H9 (cell line): ENCODE results near the gene UBE2B. TPM values are rescaled to one million over a fixed set of nuclear protein-coding genes. Genes with fewer than 3 reads are reported as not detected.

Experiments
- DNase-seq: peaks from one replicate; pipeline ENCODE4 v3.0.0-alpha.2; 2017
- H2AFZ ChIP-seq: one replicate; pipeline ENCODE4 v1.6.1; 2013; ENCODE audit warnings: mild to moderate bottlenecking, low read length, control low read depth, moderate library complexity
- H2AK5ac ChIP-seq: 2 replicates; pipeline ENCODE4 v1.6.1; 2013; ENCODE audit warnings: low read length, control low read depth, mixed read lengths; ENCODE audit not compliant: insufficient read length
- H2BK120ac ChIP-seq: one replicate; pipeline ENCODE4 v1.6.1; 2013; ENCODE audit warnings: low read depth, mild to moderate bottlenecking, low read length, control low read depth, inconsistent platforms; ENCODE audit not compliant: poor library complexity, severe bottlenecking
- H2BK12ac ChIP-seq: 2 replicates; pipeline ENCODE4 v1.6.1; 2013; ENCODE audit warnings: low read length, control low read depth, mixed read lengths, low read depth; ENCODE audit not compliant: insufficient read length
- H2BK15ac ChIP-seq: 2 replicates; pipeline ENCODE4 v1.6.1; 2013; ENCODE audit warnings: low read depth, low read length, control low read depth
- H2BK20ac ChIP-seq: one replicate; pipeline ENCODE4 v1.6.1; 2013; ENCODE audit warnings: low read depth, mild to moderate bottlenecking, low read length, control low read depth, inconsistent platforms; ENCODE audit not compliant: poor library complexity, severe bottlenecking
- H2BK5ac ChIP-seq: 2 replicates; pipeline ENCODE4 v1.6.1; 2013; ENCODE audit warnings: low read length, control low read depth, mixed read lengths; ENCODE audit not compliant: insufficient read length
- H3K14ac ChIP-seq: 2 replicates; pipeline ENCODE4 v1.6.1; 2013; ENCODE audit warnings: low read length, control low read depth; ENCODE audit not compliant: insufficient read depth
- H3K18ac ChIP-seq: 2 replicates; pipeline ENCODE4 v1.6.1; 2013; ENCODE audit warnings: low read depth, mild to moderate bottlenecking, mixed read lengths, low read length, control low read depth; ENCODE audit not compliant: insufficient read length
- H3K23ac ChIP-seq: 2 replicates; pipeline ENCODE4 v1.6.1; 2013; ENCODE audit warnings: low read length, control low read depth, mixed read lengths, low read depth; ENCODE audit not compliant: insufficient read length
- H3K23me2 ChIP-seq: 2 replicates; pipeline ENCODE4 v1.6.1; 2013; ENCODE audit warnings: low read depth, mild to moderate bottlenecking, mixed read lengths, low read length, control low read depth; ENCODE audit not compliant: insufficient read length, poor library complexity, severe bottlenecking
- H3K27ac ChIP-seq: 2 replicates; pipeline ENCODE4 v1.5.1; 2013; ENCODE audit warnings: low read length, control low read depth, mixed read lengths, low read depth; ENCODE audit not compliant: insufficient read length
- H3K27me3 ChIP-seq: 2 replicates; pipeline ENCODE4 v1.6.1; 2013; ENCODE audit warnings: low read length, control low read depth, inconsistent platforms; ENCODE audit not compliant: insufficient read depth
- H3K4ac ChIP-seq: 2 replicates; pipeline ENCODE4 v1.6.1; 2013; ENCODE audit warnings: low read depth, mild to moderate bottlenecking, control low read depth, inconsistent platforms, low read length, moderate library complexity
- H3K4me1 ChIP-seq: 2 replicates; pipeline ENCODE4 v1.6.1; 2013; ENCODE audit warnings: low read length, control low read depth, inconsistent platforms; ENCODE audit not compliant: insufficient read depth
- H3K4me2 ChIP-seq: 2 replicates; pipeline ENCODE4 v1.6.1; 2013; ENCODE audit warnings: low read length, control low read depth, mixed read lengths; ENCODE audit not compliant: insufficient read length, insufficient read depth
- H3K56ac ChIP-seq: 2 replicates; pipeline ENCODE4 v1.6.1; 2013; ENCODE audit warnings: low read depth, mild to moderate bottlenecking, mixed read lengths, low read length, control low read depth; ENCODE audit not compliant: insufficient read length
- H3K79me1 ChIP-seq: 2 replicates; pipeline ENCODE4 v1.6.1; 2013; ENCODE audit warnings: low read depth, mild to moderate bottlenecking, moderate library complexity, low read length, control low read depth, inconsistent platforms; ENCODE audit not compliant: insufficient read depth, poor library complexity, severe bottlenecking
- H3K79me2 ChIP-seq: 2 replicates; pipeline ENCODE4 v1.6.1; 2013; ENCODE audit warnings: low read length, control low read depth, inconsistent platforms; ENCODE audit not compliant: insufficient read depth
- H3K9ac ChIP-seq: 2 replicates; pipeline ENCODE4 v1.6.1; 2013; ENCODE audit warnings: low read length, control low read depth, mixed read lengths; ENCODE audit not compliant: insufficient read length; ENCODE audit errors: extremely low read depth
- H3K9me3 ChIP-seq: one replicate; pipeline ENCODE4 v1.6.1; 2013; ENCODE audit warnings: low read depth, low read length, inconsistent platforms; ENCODE audit not compliant: control insufficient read depth
- H3T11ph ChIP-seq: one replicate; pipeline ENCODE4 v1.6.1; 2013; ENCODE audit warnings: mild to moderate bottlenecking, low read length, control low read depth, inconsistent platforms
- H4K20me1 ChIP-seq: one replicate; pipeline ENCODE4 v1.6.1; 2013; ENCODE audit not compliant: control insufficient read depth, insufficient read length, insufficient read depth
- H4K5ac ChIP-seq: 2 replicates; pipeline ENCODE4 v1.6.1; 2013; ENCODE audit warnings: low read depth, mild to moderate bottlenecking, mixed read lengths, low read length, control low read depth; ENCODE audit not compliant: insufficient read length
- H4K8ac ChIP-seq: replicated peaks from 2 replicates; pipeline ENCODE4 v1.6.1; 2013; ENCODE audit warnings: low read length, control low read depth, mixed read lengths, low read depth; ENCODE audit not compliant: insufficient read length
- H4K91ac ChIP-seq: 2 replicates; pipeline ENCODE4 v1.6.1; 2013; ENCODE audit warnings: low read depth, mild to moderate bottlenecking, moderate library complexity, mixed read lengths, low read length, control low read depth; ENCODE audit not compliant: insufficient read length
- H3K27ac Mint-ChIP-seq, 3 experiments: 2 replicates in 2 of 3; 3 replicates in 1 of 3; pipeline ENCODE4 v1.8.0; 2020 to 2021; ENCODE audit warnings: mixed read lengths in 3 of 3, mild to moderate bottlenecking in 1 of 3, moderate library complexity in 1 of 3
- H3K27me3 Mint-ChIP-seq: 2 replicates; pipeline ENCODE4 v1.8.0; 2021; ENCODE audit warnings: low read depth, mild to moderate bottlenecking, moderate library complexity, mixed read lengths
- H3K36me3 Mint-ChIP-seq, 3 experiments: 2 replicates in 2 of 3; 3 replicates in 1 of 3; pipeline ENCODE4 v1.8.0; 2020 to 2021; ENCODE audit warnings: low read depth in 3 of 3, mixed read lengths in 3 of 3; ENCODE audit not compliant: insufficient read depth in 1 of 3
- H3K4me1 Mint-ChIP-seq, 2 experiments: 2 replicates each; pipeline ENCODE4 v1.8.0; 2020; ENCODE audit warnings: mixed read lengths in 2 of 2
- H3K4me3 Mint-ChIP-seq, 2 experiments: 2 replicates in 1 of 2; 3 replicates in 1 of 2; pipeline ENCODE4 v1.8.0; 2020 to 2021; ENCODE audit warnings: mild to moderate bottlenecking in 2 of 2, mixed read lengths in 2 of 2, moderate library complexity in 1 of 2
- H3K9me3 Mint-ChIP-seq, 2 experiments: 2 replicates in 1 of 2; 3 replicates in 1 of 2; pipeline ENCODE4 v1.8.0; 2020; ENCODE audit warnings: mild to moderate bottlenecking in 2 of 2, mixed read lengths in 2 of 2, moderate library complexity in 1 of 2
- CTCF ChIP-seq: fragments of 200-600 bp; sonication (generic); conservative IDR thresholded peaks from 3 replicates; pipeline ENCODE4 v1.8.0; 2021; ENCODE audit warnings: antibody characterized with exemption, mild to moderate bottlenecking
- WGBS: extraction: QIAGEN DNeasy Blood & Tissue Kit; methylation state at CpG from one replicate; pipeline ENCODE4 v1.1.7; 2013; ENCODE audit warnings: missing lambda C conversion rate, low lambda C conversion rate, mixed read lengths; ENCODE audit not compliant: insufficient read length; ENCODE audit errors: extremely low coverage; 5-methylcytosine and 5-hydroxymethylcytosine counted together
- total RNA-seq: library from RNA; stranded (reverse); gene quantifications from 2 replicates; pipeline ENCODE4 v1.2.1, GENCODE V29; 2021

Gene UBE2B
- total RNA-seq, 1 experiment from 2014 or later, result 50.3 TPM

DNA sequence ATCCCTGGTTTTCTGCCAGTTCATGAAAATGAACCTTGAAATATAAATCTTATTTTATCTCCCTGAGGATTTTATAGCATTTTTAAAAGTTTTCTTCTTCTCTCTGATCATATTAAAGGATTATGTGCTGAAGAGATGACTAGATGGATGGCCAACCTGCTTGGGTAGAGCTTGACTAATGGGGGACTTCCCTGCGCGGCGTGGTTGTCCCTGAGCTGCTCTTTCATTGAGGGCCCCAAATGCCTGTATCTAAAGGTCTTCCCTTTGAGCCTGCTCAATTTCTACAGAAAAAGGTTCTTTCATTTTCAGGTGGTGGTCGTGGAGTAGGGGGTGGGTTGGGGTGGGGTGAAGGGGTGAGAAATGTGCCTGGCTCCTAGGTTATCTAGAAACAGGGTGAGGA is 60.8 kb downstream of the UBE2B start:
- Histone ChIP-seq H3K79me1 (no peaks in the 10 kb centered on the region), H3K56ac (no peak overlapping the region), H3K27ac (no peak overlapping the region), H3K14ac (no peak overlapping the region), H3K27me3 (no peaks in the 10 kb centered on the region), H4K20me1 (no peaks in the 10 kb centered on the region), H3K4ac (no peak overlapping the region), H3K79me2 (no peaks in the 10 kb centered on the region; the same call in 1 of the 2 replicates), H4K8ac (no peak overlapping the region), H4K91ac (no peak overlapping the region), H3K23ac (no peak overlapping the region), H3K23me2 (peaks cover 6% of the 10 kb centered on the region), H2BK120ac (no peak overlapping the region), H2BK15ac (no peak overlapping the region), H3K9me3 (no peaks in the 10 kb centered on the region), H3K4me2 (no peak overlapping the region), H2AK5ac (no peak overlapping the region), H2BK5ac (no peak overlapping the region), H3K18ac (no peak overlapping the region), H2BK20ac (no peak overlapping the region), H2AFZ (no peak overlapping the region), H4K5ac (no peak overlapping the region), H3K4me1 (no peaks in the 10 kb centered on the region; the same call in 1 of the 2 replicates), H3K9ac (no peak overlapping the region), H2BK12ac (no peak overlapping the region), H3T11ph (no peak overlapping the region)
- no peak for TF ChIP-seq CTCF
- peak overlapping the region in 1 of 3 experiments; percentile 78; a peak in 2 of 7 replicates for H3K27ac Mint-ChIP-seq
- peaks cover 7 to 26% (median 10%) of the 10 kb centered on the region in 3 experiments; a peak in 4 of 7 replicates for H3K36me3 Mint-ChIP-seq
- no peak for DNase-seq
- H3K4me1 Mint-ChIP-seq, result peaks cover 51 to 64% of the 10 kb centered on the region in 2 experiments
- H3K9me3 Mint-ChIP-seq, result no peaks in the 10 kb centered on the region
- WGBS, result no CpG with 5 or more reads among the region's 4 CpGs
- no peak overlapping the region for H3K4me3 Mint-ChIP-seq
- no peaks in the 10 kb centered on the region; the same call in 1 of the 2 replicates for H3K27me3 Mint-ChIP-seq
